Measurements from ENCODE around the gene SUGCT. TPM values are rescaled to one million over a fixed set of nuclear protein-coding genes. Genes with fewer than 3 reads are reported as not detected.

The SUGCT gene
- total RNA-seq, 1 experiment from 2014 or later: 4.6 TPM

DNA sequence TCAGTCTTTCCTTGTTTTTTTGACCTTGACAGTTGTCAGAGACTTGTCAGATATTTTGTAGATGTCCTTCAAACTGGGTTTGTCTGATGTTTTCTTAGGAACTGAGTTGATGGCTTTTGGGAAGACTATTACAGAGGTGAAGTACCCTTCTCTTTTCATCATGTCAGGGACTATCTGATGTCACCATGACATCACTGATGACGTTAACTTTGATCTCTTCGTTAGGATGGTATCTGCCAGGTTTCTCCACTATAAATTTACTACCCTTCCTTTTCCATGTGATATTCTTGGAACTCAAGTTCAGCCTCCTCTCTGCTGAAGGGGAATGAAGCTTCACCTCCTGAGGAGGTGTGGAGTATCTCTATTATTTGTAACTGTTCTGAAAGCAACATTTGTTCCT, 78.5 kb downstream of the SUGCT start:
- no peaks in the 10 kb centered on the region for H3K4me1 Mint-ChIP-seq
- CTCF ChIA-PET: no interaction called here
- TF ChIP-seq MYBL2 (CRISPR knock-in tag; IDR thresholded peaks at IDR 0.05) (no peak), RELA (CRISPR knock-in tag; IDR thresholded peaks at IDR 0.05; ENCODE audit: borderline replicate concordance) (no peak), ETV6 (CRISPR knock-in tag; IDR thresholded peaks at IDR 0.05) (no peak), CREM (CRISPR knock-in tag; IDR thresholded peaks at IDR 0.05) (no peak), NR1H2 (CRISPR knock-in tag; IDR thresholded peaks at IDR 0.05) (no peak), SMAD3 (CRISPR knock-in tag; IDR thresholded peaks at IDR 0.05; ENCODE audit: borderline replicate concordance) (no peak), SMAD4 (CRISPR knock-in tag; IDR thresholded peaks at IDR 0.05) (no peak), PRRX2 (CRISPR knock-in tag; IDR thresholded peaks at IDR 0.05) (no peak), HMGA2 (CRISPR knock-in tag; IDR thresholded peaks at IDR 0.05) (no peak)
- TF ChIP-seq, protein P1, sequence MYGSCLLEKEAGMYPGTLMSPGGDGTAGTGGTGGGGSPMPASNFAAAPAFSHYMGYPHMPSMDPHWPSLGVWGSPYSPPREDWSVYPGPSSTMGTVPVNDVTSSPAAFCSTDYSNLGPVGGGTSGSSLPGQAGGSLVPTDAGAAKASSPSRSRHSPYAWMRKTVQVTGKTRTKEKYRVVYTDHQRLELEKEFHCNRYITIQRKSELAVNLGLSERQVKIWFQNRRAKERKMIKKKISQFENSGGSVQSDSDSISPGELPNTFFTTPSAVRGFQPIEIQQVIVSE (CRISPR knock-in tag; IDR thresholded peaks at IDR 0.05; ENCODE audit: borderline replicate concordance): no peak
- TF ChIP-seq, protein P2, sequence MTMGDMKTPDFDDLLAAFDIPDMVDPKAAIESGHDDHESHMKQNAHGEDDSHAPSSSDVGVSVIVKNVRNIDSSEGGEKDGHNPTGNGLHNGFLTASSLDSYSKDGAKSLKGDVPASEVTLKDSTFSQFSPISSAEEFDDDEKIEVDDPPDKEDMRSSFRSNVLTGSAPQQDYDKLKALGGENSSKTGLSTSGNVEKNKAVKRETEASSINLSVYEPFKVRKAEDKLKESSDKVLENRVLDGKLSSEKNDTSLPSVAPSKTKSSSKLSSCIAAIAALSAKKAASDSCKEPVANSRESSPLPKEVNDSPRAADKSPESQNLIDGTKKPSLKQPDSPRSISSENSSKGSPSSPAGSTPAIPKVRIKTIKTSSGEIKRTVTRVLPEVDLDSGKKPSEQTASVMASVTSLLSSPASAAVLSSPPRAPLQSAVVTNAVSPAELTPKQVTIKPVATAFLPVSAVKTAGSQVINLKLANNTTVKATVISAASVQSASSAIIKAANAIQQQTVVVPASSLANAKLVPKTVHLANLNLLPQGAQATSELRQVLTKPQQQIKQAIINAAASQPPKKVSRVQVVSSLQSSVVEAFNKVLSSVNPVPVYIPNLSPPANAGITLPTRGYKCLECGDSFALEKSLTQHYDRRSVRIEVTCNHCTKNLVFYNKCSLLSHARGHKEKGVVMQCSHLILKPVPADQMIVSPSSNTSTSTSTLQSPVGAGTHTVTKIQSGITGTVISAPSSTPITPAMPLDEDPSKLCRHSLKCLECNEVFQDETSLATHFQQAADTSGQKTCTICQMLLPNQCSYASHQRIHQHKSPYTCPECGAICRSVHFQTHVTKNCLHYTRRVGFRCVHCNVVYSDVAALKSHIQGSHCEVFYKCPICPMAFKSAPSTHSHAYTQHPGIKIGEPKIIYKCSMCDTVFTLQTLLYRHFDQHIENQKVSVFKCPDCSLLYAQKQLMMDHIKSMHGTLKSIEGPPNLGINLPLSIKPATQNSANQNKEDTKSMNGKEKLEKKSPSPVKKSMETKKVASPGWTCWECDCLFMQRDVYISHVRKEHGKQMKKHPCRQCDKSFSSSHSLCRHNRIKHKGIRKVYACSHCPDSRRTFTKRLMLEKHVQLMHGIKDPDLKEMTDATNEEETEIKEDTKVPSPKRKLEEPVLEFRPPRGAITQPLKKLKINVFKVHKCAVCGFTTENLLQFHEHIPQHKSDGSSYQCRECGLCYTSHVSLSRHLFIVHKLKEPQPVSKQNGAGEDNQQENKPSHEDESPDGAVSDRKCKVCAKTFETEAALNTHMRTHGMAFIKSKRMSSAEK (CRISPR knock-in tag; IDR thresholded peaks at IDR 0.05; ENCODE audit: borderline replicate concordance): no peak
- TF ChIP-seq, protein P3, sequence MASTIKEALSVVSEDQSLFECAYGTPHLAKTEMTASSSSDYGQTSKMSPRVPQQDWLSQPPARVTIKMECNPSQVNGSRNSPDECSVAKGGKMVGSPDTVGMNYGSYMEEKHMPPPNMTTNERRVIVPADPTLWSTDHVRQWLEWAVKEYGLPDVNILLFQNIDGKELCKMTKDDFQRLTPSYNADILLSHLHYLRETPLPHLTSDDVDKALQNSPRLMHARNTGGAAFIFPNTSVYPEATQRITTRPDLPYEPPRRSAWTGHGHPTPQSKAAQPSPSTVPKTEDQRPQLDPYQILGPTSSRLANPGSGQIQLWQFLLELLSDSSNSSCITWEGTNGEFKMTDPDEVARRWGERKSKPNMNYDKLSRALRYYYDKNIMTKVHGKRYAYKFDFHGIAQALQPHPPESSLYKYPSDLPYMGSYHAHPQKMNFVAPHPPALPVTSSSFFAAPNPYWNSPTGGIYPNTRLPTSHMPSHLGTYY (CRISPR knock-in tag; IDR thresholded peaks at IDR 0.05): no peak
- TF ChIP-seq, protein P4, sequence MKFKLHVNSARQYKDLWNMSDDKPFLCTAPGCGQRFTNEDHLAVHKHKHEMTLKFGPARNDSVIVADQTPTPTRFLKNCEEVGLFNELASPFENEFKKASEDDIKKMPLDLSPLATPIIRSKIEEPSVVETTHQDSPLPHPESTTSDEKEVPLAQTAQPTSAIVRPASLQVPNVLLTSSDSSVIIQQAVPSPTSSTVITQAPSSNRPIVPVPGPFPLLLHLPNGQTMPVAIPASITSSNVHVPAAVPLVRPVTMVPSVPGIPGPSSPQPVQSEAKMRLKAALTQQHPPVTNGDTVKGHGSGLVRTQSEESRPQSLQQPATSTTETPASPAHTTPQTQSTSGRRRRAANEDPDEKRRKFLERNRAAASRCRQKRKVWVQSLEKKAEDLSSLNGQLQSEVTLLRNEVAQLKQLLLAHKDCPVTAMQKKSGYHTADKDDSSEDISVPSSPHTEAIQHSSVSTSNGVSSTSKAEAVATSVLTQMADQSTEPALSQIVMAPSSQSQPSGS (CRISPR knock-in tag; IDR thresholded peaks at IDR 0.05; ENCODE audit: borderline replicate concordance, low read depth): no peak
- TF ChIP-seq, protein P5, sequence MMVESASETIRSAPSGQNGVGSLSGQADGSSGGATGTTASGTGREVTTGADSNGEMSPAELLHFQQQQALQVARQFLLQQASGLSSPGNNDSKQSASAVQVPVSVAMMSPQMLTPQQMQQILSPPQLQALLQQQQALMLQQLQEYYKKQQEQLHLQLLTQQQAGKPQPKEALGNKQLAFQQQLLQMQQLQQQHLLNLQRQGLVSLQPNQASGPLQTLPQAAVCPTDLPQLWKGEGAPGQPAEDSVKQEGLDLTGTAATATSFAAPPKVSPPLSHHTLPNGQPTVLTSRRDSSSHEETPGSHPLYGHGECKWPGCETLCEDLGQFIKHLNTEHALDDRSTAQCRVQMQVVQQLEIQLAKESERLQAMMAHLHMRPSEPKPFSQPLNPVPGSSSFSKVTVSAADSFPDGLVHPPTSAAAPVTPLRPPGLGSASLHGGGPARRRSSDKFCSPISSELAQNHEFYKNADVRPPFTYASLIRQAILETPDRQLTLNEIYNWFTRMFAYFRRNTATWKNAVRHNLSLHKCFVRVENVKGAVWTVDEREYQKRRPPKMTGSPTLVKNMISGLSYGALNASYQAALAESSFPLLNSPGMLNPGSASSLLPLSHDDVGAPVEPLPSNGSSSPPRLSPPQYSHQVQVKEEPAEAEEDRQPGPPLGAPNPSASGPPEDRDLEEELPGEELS (CRISPR knock-in tag; IDR thresholded peaks at IDR 0.05): no peak
- no peak overlapping the region for H3K4me3 Mint-ChIP-seq
- H3K36me3 Mint-ChIP-seq: peaks cover 10% of the 10 kb centered on the region
- DNase-seq (ENCODE audit: low spot score): no peak
- ATAC-seq: no peak
- no peaks in the 10 kb centered on the region for H3K27me3 Mint-ChIP-seq (ENCODE audit: low read depth)
- H3K27ac Mint-ChIP-seq: no peak overlapping the region
- POLR2A ChIA-PET: no interaction called here
- H3K9me3 Mint-ChIP-seq: peaks cover 9% of the 10 kb centered on the region

DNA sequence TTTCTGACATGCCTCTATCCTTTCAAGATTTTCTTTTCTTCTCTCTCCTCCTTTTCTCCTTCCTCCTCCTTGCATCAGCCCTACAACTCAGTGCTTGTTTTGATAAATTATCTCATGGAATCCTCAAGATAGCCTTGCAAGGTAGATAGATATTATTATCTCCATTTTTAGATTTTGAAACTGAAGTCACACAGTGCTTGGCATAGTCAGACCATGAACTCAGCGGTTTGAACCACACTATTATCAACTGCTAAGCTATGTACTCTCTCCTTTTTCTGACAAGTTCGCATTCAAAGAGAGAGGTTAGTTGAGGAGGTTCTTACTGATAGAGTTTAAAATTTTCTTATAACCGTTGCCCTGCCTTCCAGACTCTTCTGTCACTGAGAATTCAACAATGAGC, 79.1 kb downstream of the SUGCT start:
- Mint-ChIP-seq H3K36me3 (peaks cover 16% of the 10 kb centered on the region), H3K4me3 (no peak overlapping the region), H3K4me1 (no peaks in the 10 kb centered on the region), H3K27me3 (ENCODE audit: low read depth) (no peaks in the 10 kb centered on the region), H3K9me3 (peaks cover 14% of the 10 kb centered on the region), H3K27ac (no peak overlapping the region)
- ChIA-PET CTCF (no interaction called here), POLR2A (no interaction called here)
- no peak for DNase-seq (ENCODE audit: low spot score)
- ATAC-seq: no peak
- TF ChIP-seq, protein P5 (CRISPR knock-in tag; IDR thresholded peaks at IDR 0.05): no peak
- TF ChIP-seq, protein P6, sequence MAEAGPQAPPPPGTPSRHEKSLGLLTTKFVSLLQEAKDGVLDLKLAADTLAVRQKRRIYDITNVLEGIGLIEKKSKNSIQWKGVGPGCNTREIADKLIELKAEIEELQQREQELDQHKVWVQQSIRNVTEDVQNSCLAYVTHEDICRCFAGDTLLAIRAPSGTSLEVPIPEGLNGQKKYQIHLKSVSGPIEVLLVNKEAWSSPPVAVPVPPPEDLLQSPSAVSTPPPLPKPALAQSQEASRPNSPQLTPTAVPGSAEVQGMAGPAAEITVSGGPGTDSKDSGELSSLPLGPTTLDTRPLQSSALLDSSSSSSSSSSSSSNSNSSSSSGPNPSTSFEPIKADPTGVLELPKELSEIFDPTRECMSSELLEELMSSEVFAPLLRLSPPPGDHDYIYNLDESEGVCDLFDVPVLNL (CRISPR knock-in tag; IDR thresholded peaks at IDR 0.05; ENCODE audit: borderline replicate concordance, low read depth): no peak
- TF ChIP-seq NR1H2 (CRISPR knock-in tag; IDR thresholded peaks at IDR 0.05) (no peak), OVOL2 (CRISPR knock-in tag; IDR thresholded peaks at IDR 0.05; ENCODE audit: borderline replicate concordance) (no peak), ZNF396 (CRISPR knock-in tag; IDR thresholded peaks at IDR 0.05; ENCODE audit: borderline replicate concordance) (no peak), JAZF1 (CRISPR knock-in tag; IDR thresholded peaks at IDR 0.05) (no peak), ZNF263 (CRISPR knock-in tag; IDR thresholded peaks at IDR 0.05; ENCODE audit: low read depth) (no peak), NFYB (CRISPR knock-in tag; conservative IDR thresholded peaks at IDR 0.05; ENCODE audit: low read depth) (no peak)
- TF ChIP-seq, protein P7, sequence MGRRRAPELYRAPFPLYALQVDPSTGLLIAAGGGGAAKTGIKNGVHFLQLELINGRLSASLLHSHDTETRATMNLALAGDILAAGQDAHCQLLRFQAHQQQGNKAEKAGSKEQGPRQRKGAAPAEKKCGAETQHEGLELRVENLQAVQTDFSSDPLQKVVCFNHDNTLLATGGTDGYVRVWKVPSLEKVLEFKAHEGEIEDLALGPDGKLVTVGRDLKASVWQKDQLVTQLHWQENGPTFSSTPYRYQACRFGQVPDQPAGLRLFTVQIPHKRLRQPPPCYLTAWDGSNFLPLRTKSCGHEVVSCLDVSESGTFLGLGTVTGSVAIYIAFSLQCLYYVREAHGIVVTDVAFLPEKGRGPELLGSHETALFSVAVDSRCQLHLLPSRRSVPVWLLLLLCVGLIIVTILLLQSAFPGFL (CRISPR knock-in tag; IDR thresholded peaks at IDR 0.05; ENCODE audit: borderline replicate concordance): no peak
